AG09319 (cell line): ENCODE results near the gene CRB3.
"Not testable (repeated sequence)": the region's sequence is repeated elsewhere in the genome, so short reads cannot be mapped to it uniquely, and the experiment has no call there.

Experiments used
- DNase-seq: peaks from one replicate; pipeline ENCODE4 v3.0.0-alpha.2; 2010; ENCODE audit warnings: low read depth; ENCODE audit errors: extremely low read depth
- TF ChIP-seq, protein P1 (sequence below): IDR thresholded peaks from 2 replicates; pipeline ENCODE4 v1.5.1; 2011; ENCODE audit warnings: low read depth, mild to moderate bottlenecking, inconsistent platforms, low read length, moderate library complexity

The CRB3 gene

DNA sequence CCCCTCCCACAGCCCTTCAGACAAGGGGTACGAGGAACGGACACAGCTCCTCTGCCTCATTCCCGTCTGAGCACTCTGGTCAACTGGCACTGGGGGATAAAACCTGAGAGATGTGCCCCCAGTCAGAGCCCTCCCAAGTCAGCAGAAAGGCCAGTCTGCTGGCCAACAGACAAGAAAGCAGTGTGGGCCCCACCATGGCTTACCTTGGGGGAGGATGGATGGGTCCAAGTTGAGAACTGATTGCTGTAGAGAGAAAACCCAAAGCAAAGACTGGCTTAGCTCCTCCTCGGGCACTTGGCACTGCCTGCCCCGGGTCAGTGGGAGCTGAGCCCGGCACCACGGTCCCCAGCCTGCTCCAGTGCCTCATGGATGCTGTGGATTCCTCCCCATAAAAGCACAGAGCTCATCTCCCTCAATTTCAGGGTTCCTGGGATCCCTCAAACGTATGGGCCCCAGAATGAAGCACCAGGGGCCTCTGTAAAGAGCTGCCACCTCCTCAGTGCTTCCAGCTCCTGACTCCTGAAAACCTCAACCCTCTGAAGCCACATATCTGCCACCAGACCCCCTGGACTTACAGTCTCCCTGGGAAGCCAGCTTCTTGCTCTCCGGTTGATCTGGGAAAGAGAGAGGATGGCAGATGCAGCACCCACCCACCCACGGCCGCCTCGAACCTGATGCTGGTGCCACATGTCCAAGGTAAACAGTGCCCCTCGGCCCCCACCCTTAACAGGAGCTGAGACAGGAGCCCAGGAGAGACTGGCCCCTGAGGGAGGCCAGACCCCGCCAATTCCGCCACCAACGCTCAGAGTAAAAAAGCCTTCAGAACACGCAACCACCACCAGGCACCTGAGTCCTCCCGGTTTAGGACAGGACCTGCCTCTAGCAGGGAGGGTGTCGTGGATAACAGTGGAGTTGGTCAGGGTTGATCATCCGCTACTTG, 42.7 kb upstream of the CRB3 start:
- DNase-seq: no peak
- TF ChIP-seq, protein P1, sequence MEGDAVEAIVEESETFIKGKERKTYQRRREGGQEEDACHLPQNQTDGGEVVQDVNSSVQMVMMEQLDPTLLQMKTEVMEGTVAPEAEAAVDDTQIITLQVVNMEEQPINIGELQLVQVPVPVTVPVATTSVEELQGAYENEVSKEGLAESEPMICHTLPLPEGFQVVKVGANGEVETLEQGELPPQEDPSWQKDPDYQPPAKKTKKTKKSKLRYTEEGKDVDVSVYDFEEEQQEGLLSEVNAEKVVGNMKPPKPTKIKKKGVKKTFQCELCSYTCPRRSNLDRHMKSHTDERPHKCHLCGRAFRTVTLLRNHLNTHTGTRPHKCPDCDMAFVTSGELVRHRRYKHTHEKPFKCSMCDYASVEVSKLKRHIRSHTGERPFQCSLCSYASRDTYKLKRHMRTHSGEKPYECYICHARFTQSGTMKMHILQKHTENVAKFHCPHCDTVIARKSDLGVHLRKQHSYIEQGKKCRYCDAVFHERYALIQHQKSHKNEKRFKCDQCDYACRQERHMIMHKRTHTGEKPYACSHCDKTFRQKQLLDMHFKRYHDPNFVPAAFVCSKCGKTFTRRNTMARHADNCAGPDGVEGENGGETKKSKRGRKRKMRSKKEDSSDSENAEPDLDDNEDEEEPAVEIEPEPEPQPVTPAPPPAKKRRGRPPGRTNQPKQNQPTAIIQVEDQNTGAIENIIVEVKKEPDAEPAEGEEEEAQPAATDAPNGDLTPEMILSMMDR: no peak

DNA sequence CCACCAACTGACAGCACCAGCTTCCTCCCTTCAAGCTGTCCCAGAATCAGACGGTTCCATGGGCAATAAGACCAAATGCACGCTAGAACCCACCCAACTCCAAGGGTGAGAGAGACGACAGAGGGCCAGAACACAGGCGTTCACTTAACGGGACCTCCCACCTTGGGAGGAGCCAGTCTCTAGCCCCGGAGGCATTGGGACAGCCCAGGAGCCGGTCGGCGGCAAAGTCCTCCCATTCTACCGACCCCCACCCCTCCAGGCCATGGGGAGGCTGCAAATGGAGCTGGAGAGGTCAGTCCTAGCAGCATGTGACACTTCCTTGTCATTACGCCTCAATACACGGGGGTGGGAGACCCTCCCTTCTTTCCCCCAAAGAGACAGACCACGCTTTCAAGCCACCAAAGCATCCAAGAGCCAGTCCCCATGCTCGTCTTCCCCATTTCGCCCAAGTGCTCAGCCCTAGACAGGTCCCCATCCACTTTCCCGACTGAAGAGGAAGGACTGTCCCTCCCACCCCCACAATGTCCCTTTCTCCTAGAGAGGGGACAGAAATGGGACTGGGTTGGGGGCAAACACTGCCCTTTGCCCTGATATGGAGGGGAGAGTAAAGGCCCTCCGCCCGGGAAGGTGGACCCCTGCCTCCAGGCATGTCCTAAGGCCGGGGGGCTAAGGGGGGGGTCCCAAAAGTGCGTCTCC, 40.4 kb upstream of the CRB3 start:
- TF ChIP-seq, protein P1: no peak
- DNase-seq: no peak

GRCh38 chr19:6424195-6424938, 39.7 kb upstream of the CRB3 start, which contains the start of gene KHSRP:
Gene KHSRP, minus strand, starts transcription at chr19:6424811. Its CDS starts 110 bp downstream, at chr19:6424701.
- TF ChIP-seq, protein P1: no peak
- DNase-seq: no peak

DNA sequence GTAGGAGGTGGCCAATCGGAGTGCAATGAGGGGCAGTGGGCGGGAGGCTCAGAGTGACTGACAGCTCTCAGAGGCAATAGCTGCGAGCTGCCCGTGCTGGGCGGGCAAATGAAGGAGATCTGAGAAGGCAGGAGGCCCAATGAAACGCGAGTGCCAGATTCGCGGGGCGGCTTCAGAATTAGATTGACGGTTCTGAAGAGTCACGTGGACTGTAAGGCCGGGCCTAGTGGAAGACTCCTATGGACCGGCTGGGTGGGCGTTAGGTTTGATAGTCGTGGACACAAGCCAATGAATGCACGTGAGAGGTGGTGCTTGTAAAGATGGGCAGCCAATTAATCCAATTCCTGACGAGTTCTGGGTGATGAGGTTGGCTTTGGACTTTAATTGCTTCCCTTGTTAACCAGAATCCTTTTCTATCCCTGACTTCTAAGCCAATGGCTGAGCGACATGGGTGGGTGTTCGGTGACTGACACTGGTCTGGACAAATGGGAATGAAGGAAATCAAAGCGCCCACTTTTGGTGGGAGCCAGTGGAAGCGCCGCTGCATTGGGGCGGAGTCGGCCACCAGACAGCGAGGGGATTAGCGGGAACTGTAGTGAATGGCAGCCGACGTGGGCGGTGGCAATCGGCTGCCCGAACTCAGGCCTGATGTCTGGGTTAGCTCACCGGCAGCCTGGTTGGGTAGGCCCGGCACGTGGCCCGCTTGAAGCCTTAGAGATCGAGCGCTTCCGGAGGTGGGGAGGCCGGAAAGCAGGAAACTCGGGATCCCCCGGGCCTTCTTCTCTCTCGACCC, 38.9 kb upstream of the CRB3 start:
- peak; percentile 100 for DNase-seq
- TF ChIP-seq, protein P1: no peak

GRCh38 chr19:6425732-6426620, 38.1 kb upstream of the CRB3 start:
- no peak for DNase-seq
- TF ChIP-seq, protein P1: no peak

GRCh38 chr19:6427131-6427530, 36.9 kb upstream of the CRB3 start:
- TF ChIP-seq, protein P1: no peak
- DNase-seq: no peak

- not testable (repeated sequence) for DNase-seq
Measured at GRCh38 chr19:6428692-6429418, 35.2 kb upstream of the CRB3 start.
